ENCODE results near the gene PTPRF.
"Not testable (repeated sequence)": the region's sequence is repeated elsewhere in the genome, so short reads cannot be mapped to it uniquely, and the experiment has no call there.

The PTPRF gene

DNA sequence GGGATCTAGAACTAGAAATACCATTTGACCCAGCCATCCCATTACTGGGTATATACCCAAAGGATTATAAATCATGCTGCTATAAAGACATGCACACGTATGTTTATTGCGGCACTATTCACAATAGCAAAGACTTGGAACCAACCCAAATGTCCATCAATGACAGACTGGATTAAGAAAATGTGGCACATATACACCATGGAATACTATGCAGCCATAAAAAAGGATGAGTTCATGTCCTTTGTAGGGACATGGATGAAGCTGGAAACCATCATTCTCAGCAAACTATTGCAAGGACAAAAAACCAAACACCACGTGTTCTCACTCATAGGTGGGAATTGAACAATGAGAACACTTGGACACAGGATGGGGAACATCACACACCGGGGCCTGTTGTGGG, 107.7 kb downstream of the PTPRF start:
- not testable (repeated sequence) for H3K23ac ChIP-seq (ENCODE audit: low read length in 2 of 2); H3K18ac ChIP-seq (ENCODE audit: low read depth in 1 of 2, low read length in 2 of 2); H2BK5ac ChIP-seq (ENCODE audit: low read depth, low read length, poor library complexity, severe bottlenecking); H3K4me1 ChIP-seq (ENCODE audit: control insufficient read depth, insufficient read depth, low read depth, low read length); H4K8ac ChIP-seq (ENCODE audit: low read length); H3K79me1 ChIP-seq (replicated peaks; ENCODE audit: low read length, poor library complexity, severe bottlenecking); H3K4me2 ChIP-seq (ENCODE audit: low read length, poor library complexity, severe bottlenecking); H3K9me3 ChIP-seq (ENCODE audit: control insufficient read depth, low read length); H3K14ac ChIP-seq (ENCODE audit: low read length in 2 of 2); H2AFZ ChIP-seq (ENCODE audit: low read depth, low read length); H2AK5ac ChIP-seq (ENCODE audit: low read length, severe bottlenecking); H3K27ac ChIP-seq (ENCODE audit: low read length, poor library complexity, severe bottlenecking); DNase-seq; H3K4me3 ChIP-seq (ENCODE audit: insufficient read depth in 1 of 2, low read depth in 1 of 2, low read length in 2 of 2); H3K9ac ChIP-seq (ENCODE audit: low read length); H4K91ac ChIP-seq (ENCODE audit: low read length); H2BK12ac ChIP-seq (ENCODE audit: low read length in 2 of 2); H3K27me3 ChIP-seq (ENCODE audit: control insufficient read depth in 1 of 2, insufficient read depth in 1 of 2, low read length in 2 of 2); H2BK120ac ChIP-seq (ENCODE audit: low read depth, low read length); H2BK15ac ChIP-seq (ENCODE audit: low read depth, poor library complexity, severe bottlenecking); H3K4ac ChIP-seq (ENCODE audit: low read depth in 1 of 2, low read length in 2 of 2); H3K36me3 ChIP-seq (ENCODE audit: control insufficient read depth in 1 of 2, insufficient read depth in 2 of 2, low read depth in 1 of 2, low read length in 2 of 2)
- WGBS: no CpG with 5 or more reads among the region's 4 CpGs

DNA sequence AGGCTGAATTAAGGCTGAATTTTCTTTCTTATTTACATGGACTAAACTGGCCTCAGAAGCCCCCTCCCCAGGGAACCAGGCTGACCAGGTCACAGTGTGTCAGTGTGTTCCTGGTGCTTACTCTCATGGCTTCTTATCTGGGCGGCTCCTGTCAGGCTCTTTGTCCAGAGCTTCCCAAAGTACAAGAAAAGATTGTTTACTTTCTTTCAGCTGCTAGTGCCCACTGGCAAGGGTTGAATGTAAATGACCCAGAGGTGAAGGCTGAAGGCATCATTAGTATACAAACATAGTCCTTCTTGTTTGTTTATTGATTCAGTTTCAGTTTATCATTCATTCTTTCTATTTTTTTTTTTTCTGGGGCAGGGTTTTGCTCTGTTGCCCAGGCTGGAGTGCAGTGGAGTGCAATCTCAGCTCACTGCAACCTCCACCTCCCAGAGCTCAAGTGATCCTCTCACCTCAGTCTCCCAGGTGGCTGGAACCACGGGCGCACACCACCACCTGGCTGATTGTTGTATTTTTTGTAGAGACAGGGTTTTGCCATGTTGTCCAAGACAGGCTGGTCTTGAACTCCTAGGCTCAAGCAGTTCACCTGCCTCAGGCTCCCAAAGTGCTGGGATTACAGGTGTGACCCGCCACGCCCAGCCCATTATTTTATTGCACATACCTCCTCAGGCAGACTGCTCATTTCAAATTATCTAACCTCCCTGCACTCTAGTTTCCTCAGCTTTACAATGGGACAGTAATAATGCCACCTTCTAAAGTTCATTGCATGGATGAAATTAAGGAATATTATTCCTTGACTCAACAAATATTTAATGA, 109.5 kb downstream of the PTPRF start:
- Histone ChIP-seq H4K8ac (ENCODE audit: low read length) (no peak overlapping the region), H4K91ac (ENCODE audit: low read length) (no peak overlapping the region), H2BK120ac (ENCODE audit: low read depth, low read length) (no peak overlapping the region), H3K4me3 (ENCODE audit: insufficient read depth in 1 of 2, low read depth in 1 of 2, low read length in 2 of 2) (no peak overlapping the region), H2BK15ac (ENCODE audit: low read depth, poor library complexity, severe bottlenecking) (no peak overlapping the region), H2BK5ac (ENCODE audit: low read depth, low read length, poor library complexity, severe bottlenecking) (no peak overlapping the region), H3K27me3 (ENCODE audit: control insufficient read depth in 1 of 2, insufficient read depth in 1 of 2, low read length in 2 of 2) (peaks cover 5 to 8% of the 10 kb centered on the region in 2 experiments), H3K4me2 (ENCODE audit: low read length, poor library complexity, severe bottlenecking) (no peak overlapping the region), H3K4ac (ENCODE audit: low read depth in 1 of 2, low read length in 2 of 2) (no peak overlapping the region), H2AK5ac (ENCODE audit: low read length, severe bottlenecking) (no peak overlapping the region), H2BK12ac (ENCODE audit: low read length in 2 of 2) (no peak overlapping the region), H3K9me3 (ENCODE audit: control insufficient read depth, low read length) (no peaks in the 10 kb centered on the region), H3K23ac (ENCODE audit: low read length in 2 of 2) (no peak overlapping the region), H3K79me1 (replicated peaks; ENCODE audit: low read length, poor library complexity, severe bottlenecking) (no peaks in the 10 kb centered on the region), H3K14ac (ENCODE audit: low read length in 2 of 2) (no peak overlapping the region), H3K9ac (ENCODE audit: low read length) (no peak overlapping the region), H3K27ac (ENCODE audit: low read length, poor library complexity, severe bottlenecking) (no peak overlapping the region), H3K18ac (ENCODE audit: low read depth in 1 of 2, low read length in 2 of 2) (no peak overlapping the region), H2AFZ (ENCODE audit: low read depth, low read length) (no peak overlapping the region), H3K4me1 (ENCODE audit: control insufficient read depth, insufficient read depth, low read depth, low read length) (no peaks in the 10 kb centered on the region), H3K36me3 (ENCODE audit: control insufficient read depth in 1 of 2, insufficient read depth in 2 of 2, low read depth in 1 of 2, low read length in 2 of 2) (no peaks in the 10 kb centered on the region)
- 83% methylated on average over 5 of the region's 5 CpGs for WGBS
- DNase-seq: no peak

DNA sequence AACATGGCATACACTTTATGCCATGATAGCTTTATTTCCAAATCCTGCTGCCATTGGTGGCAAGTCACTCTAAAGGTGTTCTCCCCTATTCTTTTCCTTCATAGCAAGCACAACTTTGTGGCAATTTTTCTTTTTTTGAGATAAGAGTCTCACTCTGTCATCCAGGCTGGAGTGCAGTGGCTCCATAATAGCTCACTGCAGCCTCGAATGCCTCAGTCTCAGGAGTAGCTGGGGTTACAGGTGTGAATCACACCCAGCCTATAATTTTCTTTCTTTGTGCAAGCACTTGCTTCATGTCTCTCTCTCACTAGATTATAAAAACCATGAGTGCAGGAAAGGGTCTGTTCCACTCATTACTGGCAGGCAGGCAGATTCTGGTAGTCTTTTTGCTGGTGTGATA, 113.9 kb downstream of the PTPRF start:
- H3K36me3 ChIP-seq (ENCODE audit: control insufficient read depth in 1 of 2, insufficient read depth in 2 of 2, low read depth in 1 of 2, low read length in 2 of 2): no peaks in the 10 kb centered on the region
- H2AK5ac ChIP-seq (ENCODE audit: low read length, severe bottlenecking): no peak overlapping the region
- no peak overlapping the region for H2BK12ac ChIP-seq (ENCODE audit: low read length in 2 of 2)
- H3K18ac ChIP-seq (ENCODE audit: low read depth in 1 of 2, low read length in 2 of 2): no peak overlapping the region
- no peak for DNase-seq
- peaks cover 12% of the 10 kb centered on the region in 2 experiments for H3K27me3 ChIP-seq (ENCODE audit: control insufficient read depth in 1 of 2, insufficient read depth in 1 of 2, low read length in 2 of 2)
- no peak overlapping the region for H2AFZ ChIP-seq (ENCODE audit: low read depth, low read length)
- H2BK15ac ChIP-seq (ENCODE audit: low read depth, poor library complexity, severe bottlenecking): no peak overlapping the region
- no peak overlapping the region for H3K4me2 ChIP-seq (ENCODE audit: low read length, poor library complexity, severe bottlenecking)
- no peak overlapping the region for H3K14ac ChIP-seq (ENCODE audit: low read length in 2 of 2)
- H2BK5ac ChIP-seq (ENCODE audit: low read depth, low read length, poor library complexity, severe bottlenecking): no peak overlapping the region
- no peak overlapping the region for H4K91ac ChIP-seq (ENCODE audit: low read length)
- no peak overlapping the region for H3K23ac ChIP-seq (ENCODE audit: low read length in 2 of 2)
- no peak overlapping the region for H4K8ac ChIP-seq (ENCODE audit: low read length)
- H3K4ac ChIP-seq (ENCODE audit: low read depth in 1 of 2, low read length in 2 of 2): no peak overlapping the region
- no peak overlapping the region for H3K27ac ChIP-seq (ENCODE audit: low read length, poor library complexity, severe bottlenecking)
- H3K9me3 ChIP-seq (ENCODE audit: control insufficient read depth, low read length): no peaks in the 10 kb centered on the region
- no peak overlapping the region for H2BK120ac ChIP-seq (ENCODE audit: low read depth, low read length)
- 70% methylated on average over 1 of the region's 1 CpG for WGBS
- no peaks in the 10 kb centered on the region for H3K79me1 ChIP-seq (replicated peaks; ENCODE audit: low read length, poor library complexity, severe bottlenecking)
- no peak overlapping the region for H3K4me3 ChIP-seq (ENCODE audit: insufficient read depth in 1 of 2, low read depth in 1 of 2, low read length in 2 of 2)
- H3K4me1 ChIP-seq (ENCODE audit: control insufficient read depth, insufficient read depth, low read depth, low read length): peaks cover 3% of the 10 kb centered on the region
- no peak overlapping the region for H3K9ac ChIP-seq (ENCODE audit: low read length)

DNA sequence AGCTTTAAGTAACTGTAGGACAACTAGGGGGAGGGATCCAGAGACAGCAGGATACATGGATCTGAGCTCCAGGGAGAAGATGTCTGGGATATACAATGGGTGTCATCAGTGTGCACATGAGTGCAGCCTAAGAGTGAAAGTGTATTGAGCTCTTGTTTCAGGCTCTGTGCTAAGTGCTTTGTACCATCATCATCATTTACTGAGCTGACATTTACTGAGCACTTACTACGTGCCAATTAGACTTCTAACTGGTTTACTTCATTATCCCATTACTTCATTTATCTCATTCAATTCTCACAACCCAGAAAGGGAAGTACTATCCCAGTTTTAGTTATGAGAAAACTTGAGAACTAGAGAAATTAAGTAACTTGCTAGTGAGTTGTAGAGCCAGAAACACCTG, 114.8 kb downstream of the PTPRF start:
- H2BK15ac ChIP-seq (ENCODE audit: low read depth, poor library complexity, severe bottlenecking): no peak overlapping the region
- no peaks in the 10 kb centered on the region for H3K79me1 ChIP-seq (replicated peaks; ENCODE audit: low read length, poor library complexity, severe bottlenecking)
- DNase-seq: no peak
- H3K14ac ChIP-seq (ENCODE audit: low read length in 2 of 2): no peak overlapping the region
- no peak overlapping the region for H3K4me2 ChIP-seq (ENCODE audit: low read length, poor library complexity, severe bottlenecking)
- no peaks in the 10 kb centered on the region for H3K9me3 ChIP-seq (ENCODE audit: control insufficient read depth, low read length)
- H2BK12ac ChIP-seq (ENCODE audit: low read length in 2 of 2): no peak overlapping the region
- H3K4me3 ChIP-seq (ENCODE audit: insufficient read depth in 1 of 2, low read depth in 1 of 2, low read length in 2 of 2): no peak overlapping the region
- H4K91ac ChIP-seq (ENCODE audit: low read length): no peak overlapping the region
- 92% methylated on average over 1 of the region's 1 CpG for WGBS
- H3K27me3 ChIP-seq (ENCODE audit: control insufficient read depth in 1 of 2, insufficient read depth in 1 of 2, low read length in 2 of 2): peaks cover 9 to 12% of the 10 kb centered on the region in 2 experiments
- H2BK120ac ChIP-seq (ENCODE audit: low read depth, low read length): no peak overlapping the region
- H4K8ac ChIP-seq (ENCODE audit: low read length): no peak overlapping the region
- H2AFZ ChIP-seq (ENCODE audit: low read depth, low read length): no peak overlapping the region
- no peak overlapping the region for H3K9ac ChIP-seq (ENCODE audit: low read length)
- H2BK5ac ChIP-seq (ENCODE audit: low read depth, low read length, poor library complexity, severe bottlenecking): no peak overlapping the region
- peaks cover 3% of the 10 kb centered on the region for H3K4me1 ChIP-seq (ENCODE audit: control insufficient read depth, insufficient read depth, low read depth, low read length)
- H3K27ac ChIP-seq (ENCODE audit: low read length, poor library complexity, severe bottlenecking): no peak overlapping the region
- no peak overlapping the region for H3K4ac ChIP-seq (ENCODE audit: low read depth in 1 of 2, low read length in 2 of 2)
- no peak overlapping the region for H3K23ac ChIP-seq (ENCODE audit: low read length in 2 of 2)
- H2AK5ac ChIP-seq (ENCODE audit: low read length, severe bottlenecking): no peak overlapping the region
- H3K36me3 ChIP-seq (ENCODE audit: control insufficient read depth in 1 of 2, insufficient read depth in 2 of 2, low read depth in 1 of 2, low read length in 2 of 2): no peaks in the 10 kb centered on the region
- H3K18ac ChIP-seq (ENCODE audit: low read depth in 1 of 2, low read length in 2 of 2): no peak overlapping the region
